ENCODE measurements around the gene DIPK1C.

- TF ChIP-seq, protein P1, sequence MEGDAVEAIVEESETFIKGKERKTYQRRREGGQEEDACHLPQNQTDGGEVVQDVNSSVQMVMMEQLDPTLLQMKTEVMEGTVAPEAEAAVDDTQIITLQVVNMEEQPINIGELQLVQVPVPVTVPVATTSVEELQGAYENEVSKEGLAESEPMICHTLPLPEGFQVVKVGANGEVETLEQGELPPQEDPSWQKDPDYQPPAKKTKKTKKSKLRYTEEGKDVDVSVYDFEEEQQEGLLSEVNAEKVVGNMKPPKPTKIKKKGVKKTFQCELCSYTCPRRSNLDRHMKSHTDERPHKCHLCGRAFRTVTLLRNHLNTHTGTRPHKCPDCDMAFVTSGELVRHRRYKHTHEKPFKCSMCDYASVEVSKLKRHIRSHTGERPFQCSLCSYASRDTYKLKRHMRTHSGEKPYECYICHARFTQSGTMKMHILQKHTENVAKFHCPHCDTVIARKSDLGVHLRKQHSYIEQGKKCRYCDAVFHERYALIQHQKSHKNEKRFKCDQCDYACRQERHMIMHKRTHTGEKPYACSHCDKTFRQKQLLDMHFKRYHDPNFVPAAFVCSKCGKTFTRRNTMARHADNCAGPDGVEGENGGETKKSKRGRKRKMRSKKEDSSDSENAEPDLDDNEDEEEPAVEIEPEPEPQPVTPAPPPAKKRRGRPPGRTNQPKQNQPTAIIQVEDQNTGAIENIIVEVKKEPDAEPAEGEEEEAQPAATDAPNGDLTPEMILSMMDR (IDR thresholded peaks at IDR 0.05), result no peak
- TF ChIP-seq POLR2A (IDR thresholded peaks at IDR 0.05), result no peak
Measured at GRCh38 chr18:74486119-74486849, 29.2 kb upstream of the DIPK1C start.
